Choroid plexus epithelial cell (primary cell): ENCODE data around the gene MATN4.

ENCODE experiments used
- DNase-seq: peaks from one replicate; pipeline ENCODE4 v3.0.0-alpha.2; 2010; ENCODE audit warnings: low read depth
- H3K4me3 ChIP-seq: 2 replicates; pipeline ENCODE4 v1.5.1; 2011; ENCODE audit warnings: low read depth, mild to moderate bottlenecking, control low read depth, low read length, moderate library complexity
- TF ChIP-seq, protein P1 (sequence below): conservative IDR thresholded peaks from 2 replicates; pipeline ENCODE4 v1.5.1; 2011; ENCODE audit warnings: low read depth, mild to moderate bottlenecking, control low read depth, inconsistent platforms, low read length, moderate library complexity

The MATN4 gene

DNA sequence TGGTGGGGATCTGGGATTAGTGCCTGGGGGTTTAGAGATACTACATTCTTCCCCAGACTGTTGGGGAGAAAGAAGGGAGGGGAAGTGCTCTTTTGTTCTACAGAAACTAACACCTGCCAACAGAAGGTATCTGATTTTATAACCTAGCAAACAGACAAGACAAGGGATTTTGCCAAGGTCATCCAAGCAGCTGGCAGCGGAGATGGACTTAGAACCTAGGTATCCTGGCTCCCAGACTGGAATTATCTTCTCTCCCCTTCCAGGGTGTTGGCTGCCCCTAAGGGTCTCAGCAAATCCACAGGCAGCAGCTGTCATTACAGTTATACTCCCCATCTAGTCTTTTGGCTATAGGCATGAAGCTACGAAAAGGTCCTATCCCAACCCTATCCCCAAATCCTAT, 31.7 kb upstream of the MATN4 start:
- no peak for DNase-seq
- H3K4me3 ChIP-seq = no peak overlapping the region
- TF ChIP-seq, protein P1, sequence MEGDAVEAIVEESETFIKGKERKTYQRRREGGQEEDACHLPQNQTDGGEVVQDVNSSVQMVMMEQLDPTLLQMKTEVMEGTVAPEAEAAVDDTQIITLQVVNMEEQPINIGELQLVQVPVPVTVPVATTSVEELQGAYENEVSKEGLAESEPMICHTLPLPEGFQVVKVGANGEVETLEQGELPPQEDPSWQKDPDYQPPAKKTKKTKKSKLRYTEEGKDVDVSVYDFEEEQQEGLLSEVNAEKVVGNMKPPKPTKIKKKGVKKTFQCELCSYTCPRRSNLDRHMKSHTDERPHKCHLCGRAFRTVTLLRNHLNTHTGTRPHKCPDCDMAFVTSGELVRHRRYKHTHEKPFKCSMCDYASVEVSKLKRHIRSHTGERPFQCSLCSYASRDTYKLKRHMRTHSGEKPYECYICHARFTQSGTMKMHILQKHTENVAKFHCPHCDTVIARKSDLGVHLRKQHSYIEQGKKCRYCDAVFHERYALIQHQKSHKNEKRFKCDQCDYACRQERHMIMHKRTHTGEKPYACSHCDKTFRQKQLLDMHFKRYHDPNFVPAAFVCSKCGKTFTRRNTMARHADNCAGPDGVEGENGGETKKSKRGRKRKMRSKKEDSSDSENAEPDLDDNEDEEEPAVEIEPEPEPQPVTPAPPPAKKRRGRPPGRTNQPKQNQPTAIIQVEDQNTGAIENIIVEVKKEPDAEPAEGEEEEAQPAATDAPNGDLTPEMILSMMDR = no peak

DNA sequence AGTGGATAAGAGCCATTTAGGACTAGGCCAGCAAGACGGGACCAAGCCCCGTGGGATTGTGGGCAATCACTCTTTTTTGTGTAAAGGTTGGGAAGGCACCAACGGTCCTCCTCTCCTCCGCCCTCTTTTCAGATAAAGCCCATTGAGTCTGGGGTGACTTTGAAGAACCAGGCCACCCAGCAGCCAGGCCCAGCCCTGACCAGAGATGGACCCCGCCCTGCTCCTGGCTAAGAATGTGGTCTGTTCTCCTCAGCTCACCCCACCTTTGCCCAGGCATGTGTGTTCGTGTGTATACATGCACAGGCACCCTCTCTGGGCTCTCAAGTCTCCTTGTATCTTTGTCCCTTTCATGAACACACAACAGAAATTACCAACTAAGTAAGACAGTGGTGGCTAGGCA, 31.0 kb upstream of the MATN4 start:
- DNase-seq = no peak
- TF ChIP-seq, protein P1 = no peak
- H3K4me3 ChIP-seq = no peak overlapping the region

DNA sequence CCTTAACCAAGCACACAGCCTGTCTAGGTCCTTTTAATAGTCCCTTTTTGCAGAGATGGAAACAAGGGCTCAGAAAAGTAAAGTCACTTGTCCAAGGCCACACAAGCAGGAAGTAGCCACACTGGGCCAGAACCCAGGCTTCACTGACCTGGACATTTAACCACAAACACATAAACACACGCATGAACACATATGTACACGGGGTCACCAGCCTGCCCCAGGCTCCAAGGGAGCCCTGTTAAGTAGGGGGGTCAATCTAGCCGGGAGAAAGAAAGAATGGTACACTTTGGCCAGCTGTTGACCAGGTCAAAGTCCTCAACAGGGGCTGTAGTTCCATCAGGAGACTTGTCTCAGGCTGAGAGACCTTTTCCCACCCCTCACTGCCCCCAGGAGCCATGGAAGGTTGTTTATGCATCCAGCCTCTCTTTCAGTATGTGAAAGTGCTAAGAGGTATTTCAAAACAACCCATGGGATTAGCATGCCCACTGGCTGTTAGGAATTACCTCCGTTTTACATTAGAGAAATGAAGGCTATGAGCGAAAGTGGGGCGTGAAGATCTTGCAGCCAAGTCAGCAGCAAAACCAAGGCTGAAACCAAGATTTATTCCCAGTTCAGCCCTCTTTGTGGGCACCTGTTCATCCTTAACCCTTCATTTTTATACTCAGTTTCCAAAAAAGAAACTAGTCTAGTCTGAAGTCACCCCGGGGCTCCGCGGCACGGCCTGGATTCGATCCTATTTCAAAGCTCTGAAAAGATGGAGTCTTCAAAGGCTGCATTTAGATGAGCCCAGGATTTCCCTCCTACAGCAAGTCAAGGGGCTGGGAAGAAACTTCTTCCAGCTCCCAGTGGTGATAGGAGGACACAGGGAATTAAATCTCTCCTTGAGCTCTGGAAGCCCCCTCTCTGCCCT, 30.3 kb upstream of the MATN4 start:
- peak; percentile 46 for DNase-seq
- no peak overlapping the region for H3K4me3 ChIP-seq
- TF ChIP-seq, protein P1 = no peak

DNA sequence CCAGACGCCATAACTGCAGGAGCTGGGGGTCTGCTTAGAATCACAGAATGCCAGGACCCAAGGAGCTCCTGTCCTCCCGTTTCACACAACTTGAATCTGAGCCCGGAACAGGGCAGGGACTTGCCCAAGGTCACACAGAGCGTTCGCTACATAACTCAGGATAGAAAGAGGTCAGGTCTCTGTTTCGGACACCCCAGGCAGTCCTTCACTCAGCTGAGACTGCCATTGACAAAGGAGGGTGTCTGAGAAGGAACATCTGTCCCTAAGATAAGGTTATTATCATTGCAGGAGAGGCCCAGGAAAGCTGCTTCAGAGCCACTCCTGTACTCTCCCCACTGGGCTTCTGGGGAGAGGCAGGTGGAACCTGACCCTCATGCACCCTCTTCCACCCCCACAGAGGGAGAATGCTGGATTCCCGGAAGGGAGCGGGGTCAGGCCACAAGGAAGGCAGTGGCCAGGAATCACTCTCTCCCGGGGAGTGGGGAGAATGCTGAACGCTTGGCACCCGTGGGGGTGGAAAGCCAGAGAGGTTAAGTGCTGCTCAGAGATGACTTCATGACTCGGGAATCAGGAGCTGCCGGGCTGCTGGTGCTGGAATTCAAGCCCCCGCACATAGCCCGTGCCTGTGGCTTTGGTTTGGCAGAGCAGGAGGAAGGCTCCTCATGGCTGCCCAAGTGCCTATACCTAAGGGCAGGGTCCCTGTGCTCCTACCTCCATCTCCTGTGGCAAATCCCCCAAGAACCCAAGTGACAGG, 29.4 kb upstream of the MATN4 start:
- no peak overlapping the region for H3K4me3 ChIP-seq
- TF ChIP-seq, protein P1 = no peak
- peak; percentile 93 for DNase-seq

DNA sequence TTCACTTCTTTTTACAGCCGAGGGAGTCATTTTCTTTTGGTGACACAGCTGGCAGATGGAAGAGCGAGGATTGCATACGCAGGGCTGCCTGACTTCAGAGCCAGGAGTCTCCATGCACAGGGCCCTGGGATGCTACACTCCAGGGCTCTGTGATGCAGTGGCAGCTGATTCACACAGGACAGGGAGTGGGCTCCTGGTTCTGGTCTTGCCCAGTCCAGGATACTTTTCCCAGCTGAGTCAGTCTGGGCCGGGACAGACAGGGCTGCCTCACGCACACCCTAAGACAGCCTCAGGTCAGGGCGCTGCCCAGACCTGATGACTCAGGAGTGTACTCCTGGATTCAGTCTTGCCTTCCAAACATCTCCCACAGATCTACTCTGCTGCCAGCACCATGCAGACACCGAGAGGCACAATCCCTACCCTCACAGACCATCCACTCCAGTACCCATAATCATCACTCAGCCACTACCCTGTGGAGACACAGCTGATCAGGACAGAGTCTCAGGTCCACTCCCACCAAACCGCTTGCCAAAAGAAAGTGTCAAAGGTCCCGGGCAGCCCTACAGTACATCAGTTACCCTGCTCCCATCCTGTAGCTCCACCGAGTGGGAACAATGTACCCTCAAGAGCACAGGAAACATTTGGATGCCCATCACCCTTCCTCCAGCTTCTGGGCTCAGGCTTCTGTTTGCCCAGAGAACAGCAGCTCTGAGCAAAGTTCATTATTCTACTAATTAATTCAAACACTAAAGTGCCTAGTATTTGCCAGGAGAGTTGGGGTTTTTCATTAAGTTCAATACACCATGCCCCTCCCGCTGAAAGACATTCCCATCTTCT, 28.6 kb upstream of the MATN4 start:
- no peak overlapping the region for H3K4me3 ChIP-seq
- peak; percentile 73 for DNase-seq
- TF ChIP-seq, protein P1 = no peak

DNA sequence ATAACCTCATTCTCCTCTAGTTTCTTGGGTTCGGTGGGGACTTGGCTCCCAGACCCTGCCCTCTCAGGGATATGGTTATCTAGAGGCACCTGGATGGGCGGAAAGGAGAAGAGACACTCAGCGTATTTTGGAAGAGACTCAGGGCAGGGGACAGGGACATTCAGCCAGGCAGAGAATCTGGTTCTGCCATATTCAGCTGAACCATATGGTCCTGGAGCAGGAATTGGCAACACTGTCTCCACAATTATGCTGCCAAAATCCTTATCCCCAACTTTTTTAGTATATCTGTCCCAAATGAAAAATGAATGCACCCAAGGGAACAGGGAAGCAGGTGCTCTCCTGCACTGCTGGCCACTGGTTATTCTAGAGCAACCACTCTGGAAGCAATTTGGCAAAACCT, 22.4 kb upstream of the MATN4 start:
- H3K4me3 ChIP-seq = no peak overlapping the region
- no peak for DNase-seq
- TF ChIP-seq, protein P1 = no peak
